GM04504 (cell line): Measurements from ENCODE around the gene LARGE1.

Experiments used
- DNase-seq: peaks from one replicate; pipeline ENCODE4 v3.0.0-alpha.2; 2012; ENCODE audit warnings: low read depth

LARGE1 gene

GRCh38 chr22:33361581-33361980 lies 558.7 kb downstream of the LARGE1 start:
- DNase-seq: no peak

- no peak for DNase-seq
These were observed 562.3 kb downstream of the LARGE1 start for GRCh38 chr22:33357981-33358399.

GRCh38 chr22:33354928-33355327 lies 565.3 kb downstream of the LARGE1 start:
- DNase-seq: no peak

GRCh38 chr22:33353502-33353901 lies 566.8 kb downstream of the LARGE1 start:
- no peak for DNase-seq

GRCh38 chr22:33352768-33353167 lies 567.5 kb downstream of the LARGE1 start:
- DNase-seq: no peak

GRCh38 chr22:33350961-33351360 lies 569.3 kb downstream of the LARGE1 start:
- no peak for DNase-seq

- no peak for DNase-seq
These were observed 569.8 kb downstream of the LARGE1 start for GRCh38 chr22:33350491-33350890.

GRCh38 chr22:33347002-33347401 lies 573.3 kb downstream of the LARGE1 start:
- DNase-seq: no peak

GRCh38 chr22:33341611-33342010 lies 578.7 kb downstream of the LARGE1 start:
- no peak for DNase-seq

- DNase-seq: no peak
These were observed 582.8 kb downstream of the LARGE1 start for GRCh38 chr22:33337524-33337923.

GRCh38 chr22:33335611-33336279 lies 584.5 kb downstream of the LARGE1 start:
- DNase-seq: no peak

GRCh38 chr22:33332538-33332937 lies 587.7 kb downstream of the LARGE1 start:
- DNase-seq: no peak

GRCh38 chr22:33331017-33331416 lies 589.3 kb downstream of the LARGE1 start:
- no peak for DNase-seq

GRCh38 chr22:33330534-33330933 lies 589.7 kb downstream of the LARGE1 start:
- no peak for DNase-seq

GRCh38 chr22:33329398-33329797 lies 590.9 kb downstream of the LARGE1 start:
- DNase-seq: no peak

GRCh38 chr22:33328789-33329296 lies 591.4 kb downstream of the LARGE1 start:
- DNase-seq: no peak

- DNase-seq: no peak
These were observed 592.9 kb downstream of the LARGE1 start for GRCh38 chr22:33327348-33327860.

GRCh38 chr22:33326540-33327295 lies 593.6 kb downstream of the LARGE1 start:
- DNase-seq: no peak

GRCh38 chr22:33325232-33326004 lies 594.9 kb downstream of the LARGE1 start:
- DNase-seq: no peak

GRCh38 chr22:33324228-33324627 lies 596.0 kb downstream of the LARGE1 start:
- no peak for DNase-seq

GRCh38 chr22:33321466-33321865 lies 598.8 kb downstream of the LARGE1 start:
- no peak for DNase-seq

- no peak for DNase-seq
These were observed 604.3 kb downstream of the LARGE1 start for GRCh38 chr22:33315954-33316353.
